Measurements from ENCODE around the gene MOB2. TPM values are rescaled to one million over a fixed set of nuclear protein-coding genes. Genes with fewer than 3 reads are reported as not detected.

The MOB2 gene
- total RNA-seq, 1 donor from 2014 or later = 26.4 TPM

- Mint-ChIP-seq H3K4me3 (ENCODE audit: unreplicated experiment) (no peak overlapping the region), H3K4me1 (ENCODE audit: low read depth, unreplicated experiment) (peaks cover 16% of the 10 kb centered on the region), H3K27ac (ENCODE audit: unreplicated experiment) (no peak overlapping the region), H3K9me3 (ENCODE audit: unreplicated experiment) (no peaks in the 10 kb centered on the region), H3K27me3 (ENCODE audit: low read depth, unreplicated experiment) (peaks cover 13% of the 10 kb centered on the region), H3K36me3 (ENCODE audit: low read depth, unreplicated experiment) (peaks cover 8% of the 10 kb centered on the region)
- FAIRE-seq (no peak), DNase-seq (ENCODE audit: low read depth) (no peak)
- H3K9ac ChIP-seq (ENCODE audit: low read length) = no peak overlapping the region
- H3K36me3 ChIP-seq (ENCODE audit: insufficient read depth, low read length) = no peaks in the 10 kb centered on the region
- H3K27me3 ChIP-seq (ENCODE audit: insufficient read depth, low read length) = peaks cover 8% of the 10 kb centered on the region
- H3K79me2 ChIP-seq (ENCODE audit: insufficient read depth, low read length) = peaks cover 83% of the 10 kb centered on the region
- H3K27ac ChIP-seq (ENCODE audit: low read depth, low read length) = no peak overlapping the region
- peak overlapping the region; percentile 35 for H3K4me2 ChIP-seq (ENCODE audit: low read length)
- H2AFZ ChIP-seq (ENCODE audit: low read depth, low read length) = no peak overlapping the region
- H3K9me3 ChIP-seq (ENCODE audit: insufficient read depth, low read depth, low read length) = no peaks in the 10 kb centered on the region
- no peak for TF ChIP-seq EZH2 (IDR thresholded peaks at IDR 0.05; ENCODE audit: insufficient read depth, low read length)
- TF ChIP-seq, protein P1, sequence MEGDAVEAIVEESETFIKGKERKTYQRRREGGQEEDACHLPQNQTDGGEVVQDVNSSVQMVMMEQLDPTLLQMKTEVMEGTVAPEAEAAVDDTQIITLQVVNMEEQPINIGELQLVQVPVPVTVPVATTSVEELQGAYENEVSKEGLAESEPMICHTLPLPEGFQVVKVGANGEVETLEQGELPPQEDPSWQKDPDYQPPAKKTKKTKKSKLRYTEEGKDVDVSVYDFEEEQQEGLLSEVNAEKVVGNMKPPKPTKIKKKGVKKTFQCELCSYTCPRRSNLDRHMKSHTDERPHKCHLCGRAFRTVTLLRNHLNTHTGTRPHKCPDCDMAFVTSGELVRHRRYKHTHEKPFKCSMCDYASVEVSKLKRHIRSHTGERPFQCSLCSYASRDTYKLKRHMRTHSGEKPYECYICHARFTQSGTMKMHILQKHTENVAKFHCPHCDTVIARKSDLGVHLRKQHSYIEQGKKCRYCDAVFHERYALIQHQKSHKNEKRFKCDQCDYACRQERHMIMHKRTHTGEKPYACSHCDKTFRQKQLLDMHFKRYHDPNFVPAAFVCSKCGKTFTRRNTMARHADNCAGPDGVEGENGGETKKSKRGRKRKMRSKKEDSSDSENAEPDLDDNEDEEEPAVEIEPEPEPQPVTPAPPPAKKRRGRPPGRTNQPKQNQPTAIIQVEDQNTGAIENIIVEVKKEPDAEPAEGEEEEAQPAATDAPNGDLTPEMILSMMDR (IDR thresholded peaks at IDR 0.05; ENCODE audit: insufficient read depth, low read depth, low read length) = no peak
- peaks cover 84% of the 10 kb centered on the region for H4K20me1 ChIP-seq (ENCODE audit: insufficient read depth, low read length)
- peaks cover 39% of the 10 kb centered on the region for H3K4me1 ChIP-seq (ENCODE audit: insufficient read depth, low read length)
- H3K4me3 ChIP-seq (ENCODE audit: insufficient read depth, low read depth, low read length) = no peak overlapping the region
Measured at GRCh38 chr11:1534171-1534570, 47.6 kb upstream of the MOB2 start.

- peaks cover 6% of the 10 kb centered on the region for H3K27me3 ChIP-seq (ENCODE audit: insufficient read depth, low read length)
- H3K27ac ChIP-seq (ENCODE audit: low read depth, low read length) = peak overlapping the region; percentile 30
- DNase-seq (ENCODE audit: low read depth) (no peak), FAIRE-seq (no peak)
- peak overlapping the region; percentile 61 for H3K4me2 ChIP-seq (ENCODE audit: low read length)
- Mint-ChIP-seq H3K4me1 (ENCODE audit: low read depth, unreplicated experiment) (peaks cover 16% of the 10 kb centered on the region), H3K27me3 (ENCODE audit: low read depth, unreplicated experiment) (peaks cover 7% of the 10 kb centered on the region), H3K27ac (ENCODE audit: unreplicated experiment) (no peak overlapping the region), H3K9me3 (ENCODE audit: unreplicated experiment) (no peaks in the 10 kb centered on the region), H3K36me3 (ENCODE audit: low read depth, unreplicated experiment) (peaks cover 8% of the 10 kb centered on the region), H3K4me3 (ENCODE audit: unreplicated experiment) (no peak overlapping the region)
- peaks cover 91% of the 10 kb centered on the region for H3K79me2 ChIP-seq (ENCODE audit: insufficient read depth, low read length)
- peaks cover 39% of the 10 kb centered on the region for H3K4me1 ChIP-seq (ENCODE audit: insufficient read depth, low read length)
- no peak overlapping the region for H2AFZ ChIP-seq (ENCODE audit: low read depth, low read length)
- H3K36me3 ChIP-seq (ENCODE audit: insufficient read depth, low read length) = no peaks in the 10 kb centered on the region
- no peaks in the 10 kb centered on the region for H3K9me3 ChIP-seq (ENCODE audit: insufficient read depth, low read depth, low read length)
- H4K20me1 ChIP-seq (ENCODE audit: insufficient read depth, low read length) = peaks cover 92% of the 10 kb centered on the region
- peak overlapping the region; percentile 31 for H3K9ac ChIP-seq (ENCODE audit: low read length)
- TF ChIP-seq, protein P1 (IDR thresholded peaks at IDR 0.05; ENCODE audit: insufficient read depth, low read depth, low read length) = no peak
- TF ChIP-seq EZH2 (IDR thresholded peaks at IDR 0.05; ENCODE audit: insufficient read depth, low read length) = no peak
- no peak overlapping the region for H3K4me3 ChIP-seq (ENCODE audit: insufficient read depth, low read depth, low read length)
Measured at GRCh38 chr11:1533342-1533725, 46.8 kb upstream of the MOB2 start.

GRCh38 chr11:1532606-1533341, 46.2 kb upstream of the MOB2 start:
- Histone ChIP-seq H2AFZ (ENCODE audit: low read depth, low read length) (no peak overlapping the region), H3K9ac (ENCODE audit: low read length) (peak overlapping the region; percentile 31), H3K4me1 (ENCODE audit: insufficient read depth, low read length) (peaks cover 39% of the 10 kb centered on the region), H3K27ac (ENCODE audit: low read depth, low read length) (peak overlapping the region; percentile 37), H3K79me2 (ENCODE audit: insufficient read depth, low read length) (peaks cover 96% of the 10 kb centered on the region), H3K27me3 (ENCODE audit: insufficient read depth, low read length) (peaks cover under 1% of the 10 kb centered on the region), H3K4me3 (ENCODE audit: insufficient read depth, low read depth, low read length) (no peak overlapping the region), H3K36me3 (ENCODE audit: insufficient read depth, low read length) (no peaks in the 10 kb centered on the region), H4K20me1 (ENCODE audit: insufficient read depth, low read length) (peaks cover 98% of the 10 kb centered on the region), H3K9me3 (ENCODE audit: insufficient read depth, low read depth, low read length) (no peaks in the 10 kb centered on the region), H3K4me2 (ENCODE audit: low read length) (peak overlapping the region; percentile 61)
- Mint-ChIP-seq H3K27ac (ENCODE audit: unreplicated experiment) (peak overlapping the region; percentile 26), H3K4me3 (ENCODE audit: unreplicated experiment) (no peak overlapping the region), H3K4me1 (ENCODE audit: low read depth, unreplicated experiment) (peaks cover 16% of the 10 kb centered on the region), H3K9me3 (ENCODE audit: unreplicated experiment) (no peaks in the 10 kb centered on the region), H3K27me3 (ENCODE audit: low read depth, unreplicated experiment) (peaks cover 2% of the 10 kb centered on the region), H3K36me3 (ENCODE audit: low read depth, unreplicated experiment) (peaks cover 8% of the 10 kb centered on the region)
- TF ChIP-seq, protein P1 (IDR thresholded peaks at IDR 0.05; ENCODE audit: insufficient read depth, low read depth, low read length) = no peak
- TF ChIP-seq EZH2 (IDR thresholded peaks at IDR 0.05; ENCODE audit: insufficient read depth, low read length) = no peak
- DNase-seq (ENCODE audit: low read depth) (peak; percentile 79), FAIRE-seq (no peak)
